Stimulated activated CD8-positive, alpha-beta memory T cell treated with anti-CD3 and anti-CD28 coated beads, Interleukin-7, amount 100 ng/mL, for 48 hours (primary cell): ENCODE data around the gene TM4SF18.

Source experiments
- DNase-seq, 2 donors: peaks; one replicate each; pipeline ENCODE4 v3.0.0-alpha.2; 2020; ENCODE audit warnings: low read depth in 1 of 2; ENCODE audit errors: extremely low read depth in 1 of 2

TM4SF18 gene

DNA sequence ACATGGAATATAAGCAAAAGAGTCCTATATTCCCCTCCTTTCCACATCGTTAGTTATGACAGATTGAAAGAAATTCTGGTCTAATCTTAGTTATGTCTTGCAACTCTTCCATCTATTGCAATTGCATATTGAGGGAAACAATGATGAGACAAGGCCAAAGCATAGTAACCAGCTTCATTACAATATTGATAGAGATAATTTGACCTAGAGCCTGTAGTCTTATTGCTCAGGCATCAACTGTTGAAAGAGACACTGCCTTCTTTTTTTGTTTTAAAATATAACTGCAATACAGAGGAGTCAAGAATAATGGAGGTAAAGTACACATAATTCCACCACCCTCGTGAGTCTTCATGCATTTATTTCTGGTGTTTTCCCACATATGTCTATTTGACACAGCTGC, 2.0 kb downstream of the TM4SF18 start:
- DNase-seq, result no peak

GRCh38 chr3:149330609-149331331, 2.7 kb downstream of the TM4SF18 start:
- DNase-seq, result no peak

DNA sequence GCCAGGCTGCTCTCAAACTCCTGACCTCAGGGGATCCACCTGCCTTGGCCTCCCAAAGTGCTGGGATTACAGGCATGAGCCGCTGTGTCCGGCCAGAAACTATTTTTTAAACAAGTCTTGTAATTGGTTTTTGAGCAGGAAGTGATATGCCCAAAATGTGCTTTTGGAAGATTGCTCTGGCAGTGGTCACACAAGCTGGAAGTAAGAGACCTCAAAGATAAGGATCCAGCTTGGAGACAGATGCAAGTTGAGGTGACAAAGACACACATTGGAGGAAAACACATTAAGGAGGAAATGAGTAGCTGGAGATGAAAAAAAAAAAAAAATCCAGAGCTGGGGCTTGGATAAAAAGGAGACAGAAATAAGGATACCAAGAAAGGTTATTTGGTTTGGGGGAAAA, 6.3 kb downstream of the TM4SF18 start:
- DNase-seq, result no peak

GRCh38 chr3:149325581-149325980, 7.9 kb downstream of the TM4SF18 start:
- DNase-seq, result no peak

- no peak for DNase-seq
These were observed 9.1 kb downstream of the TM4SF18 start for GRCh38 chr3:149324332-149324731.

DNA sequence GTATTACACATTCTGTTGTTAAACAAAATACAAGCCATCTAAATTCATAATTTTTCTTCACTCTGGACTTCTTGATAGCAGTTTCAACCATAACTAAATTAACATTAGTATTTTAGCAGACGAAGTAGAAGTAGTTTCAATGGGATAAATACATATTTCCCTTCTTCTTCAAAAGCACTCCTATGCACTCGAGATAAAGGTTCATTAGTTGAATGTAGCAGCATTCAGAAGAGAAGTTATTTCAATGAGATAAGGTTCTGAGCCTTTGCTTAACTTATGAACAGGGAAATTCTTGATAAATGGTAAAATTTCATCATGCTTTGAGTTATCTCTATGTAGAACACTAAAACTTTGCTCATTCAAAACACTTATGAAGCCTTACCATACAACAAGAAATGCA, 11.8 kb downstream of the TM4SF18 start:
- no peak for DNase-seq

- DNase-seq, result no peak
These were observed 12.3 kb downstream of the TM4SF18 start for GRCh38 chr3:149321136-149321535.

- DNase-seq, result no peak
These were observed 13.7 kb downstream of the TM4SF18 start for GRCh38 chr3:149319750-149320149.

DNA sequence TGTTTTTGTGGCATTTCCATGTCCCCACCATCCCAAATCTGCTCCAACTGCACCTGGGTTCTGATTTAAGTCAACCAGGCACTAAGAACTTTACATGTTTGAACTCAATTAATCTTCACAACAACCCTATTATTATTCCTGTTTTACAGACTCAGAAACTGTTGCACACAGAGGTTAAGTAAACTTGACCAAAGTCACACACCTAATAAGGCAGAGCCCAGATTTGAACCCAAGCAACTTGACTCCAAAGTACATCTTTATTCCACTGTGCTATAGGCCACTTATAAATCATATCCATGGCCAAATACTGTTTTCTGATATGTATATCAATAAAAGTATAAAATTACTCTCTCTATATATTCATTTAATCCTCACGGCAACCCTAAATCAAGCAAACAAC, 16.4 kb downstream of the TM4SF18 start:
- no peak for DNase-seq

- no peak for DNase-seq
These were observed 17.0 kb downstream of the TM4SF18 start for GRCh38 chr3:149316437-149316836.

- DNase-seq, result no peak
These were observed 17.7 kb downstream of the TM4SF18 start for GRCh38 chr3:149315694-149316093.

- DNase-seq, result no peak
These were observed 18.4 kb downstream of the TM4SF18 start for GRCh38 chr3:149314807-149315578.

GRCh38 chr3:149313542-149313941, 19.9 kb downstream of the TM4SF18 start:
- no peak for DNase-seq

DNA sequence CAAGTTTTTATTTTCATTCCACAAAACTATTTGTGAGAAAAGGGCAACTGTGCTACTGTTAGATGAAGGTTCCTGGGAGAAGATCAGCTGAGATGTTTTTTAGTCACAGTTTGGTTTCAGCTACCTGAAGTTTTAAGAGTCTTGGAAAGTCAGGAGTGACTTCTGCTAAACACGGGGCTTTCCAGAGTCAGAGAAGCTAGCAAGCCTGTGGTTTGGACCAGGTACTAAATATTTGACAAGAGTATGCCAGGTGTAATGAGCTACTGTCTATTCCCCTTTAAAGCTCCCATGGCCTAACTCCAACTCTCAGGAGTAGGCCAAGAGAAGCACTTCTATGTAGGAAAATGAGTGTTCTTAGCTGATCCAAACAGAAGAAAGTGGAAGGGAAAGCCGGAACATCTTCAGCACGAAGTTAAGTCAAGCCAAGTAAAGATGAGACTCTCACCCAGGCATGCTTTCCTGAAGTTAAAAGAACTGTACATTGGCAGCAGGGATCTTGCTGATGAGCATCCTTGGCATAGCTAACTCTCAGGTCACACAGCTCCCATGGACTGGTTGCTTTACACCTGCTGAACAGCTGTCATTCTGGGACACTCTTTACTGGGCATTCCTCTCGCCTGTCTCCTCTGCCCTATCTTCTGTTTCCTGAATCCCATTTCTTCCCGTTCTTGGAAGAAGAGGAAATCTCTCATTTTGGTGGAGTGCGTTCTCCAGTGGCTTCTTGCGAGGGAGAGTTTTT, 22.5 kb downstream of the TM4SF18 start:
- no peak for DNase-seq

DNA sequence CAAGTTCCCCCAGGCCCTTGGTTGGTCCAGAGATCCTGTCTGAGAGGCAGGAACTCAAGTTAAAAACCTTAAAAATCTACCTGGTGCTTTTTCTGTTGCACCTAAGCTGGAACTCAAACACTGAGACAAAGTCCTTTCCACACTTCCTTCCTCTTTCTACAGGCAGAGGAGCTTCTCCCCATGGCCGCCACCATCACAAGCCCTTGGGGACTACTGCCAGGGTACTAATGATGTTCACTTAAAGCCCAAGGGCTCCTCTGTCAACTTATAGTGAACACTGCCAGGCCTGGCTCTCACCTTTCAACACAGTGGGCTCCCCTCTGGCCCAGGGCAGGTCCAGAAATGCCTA, 26.0 kb downstream of the TM4SF18 start:
- DNase-seq, result no peak

DNA sequence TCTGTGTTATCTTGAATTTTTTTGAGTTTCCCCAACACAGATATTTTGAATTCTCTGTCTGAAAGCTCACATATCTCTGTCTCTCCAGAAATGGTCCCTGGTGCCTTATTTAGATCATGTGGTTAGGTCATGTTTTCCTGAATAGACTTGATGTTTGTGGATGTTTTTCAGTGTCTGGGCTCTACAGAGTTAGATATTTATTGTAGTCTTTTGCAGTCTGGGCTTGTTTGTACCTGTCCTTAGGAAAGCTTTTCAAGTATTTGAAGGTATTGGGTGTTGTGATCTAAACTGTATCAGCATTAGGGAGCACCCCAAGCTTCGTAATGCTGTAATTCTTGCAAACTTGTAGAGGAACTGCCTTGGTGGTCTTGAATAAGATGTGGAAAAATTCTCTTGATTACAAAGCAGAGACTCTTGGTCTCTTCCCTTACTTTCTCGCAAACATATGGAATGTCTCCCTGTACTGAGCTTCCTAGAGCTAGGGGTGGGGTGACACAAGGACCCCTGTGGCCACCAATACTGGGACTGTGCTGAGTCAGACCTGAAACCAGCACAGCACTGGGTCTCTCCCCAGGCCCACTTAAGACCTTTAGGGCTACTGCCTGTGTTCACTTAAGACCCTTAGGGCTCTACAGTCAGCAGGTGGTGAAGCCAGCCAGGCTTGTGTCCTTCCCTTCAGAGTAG, 26.5 kb downstream of the TM4SF18 start:
- no peak for DNase-seq

DNA sequence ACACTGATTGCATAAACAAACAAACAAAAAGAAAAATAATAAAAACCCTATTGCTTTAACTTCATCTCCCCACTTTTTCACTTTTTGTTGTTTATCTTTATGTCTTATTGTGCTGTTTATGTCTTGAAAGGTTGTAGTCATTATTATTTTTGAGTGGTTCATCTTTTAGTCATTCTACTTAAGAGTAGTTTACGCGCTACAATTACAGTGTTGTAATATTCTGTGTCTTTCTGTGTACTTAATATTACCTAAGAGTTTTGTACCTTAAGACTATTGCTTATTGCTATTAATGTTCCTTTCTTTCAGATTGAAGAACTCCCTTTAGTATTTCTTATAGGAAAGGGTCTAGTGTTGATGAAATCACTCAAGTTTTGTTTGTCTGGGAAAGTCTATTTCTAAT, 28.1 kb downstream of the TM4SF18 start:
- DNase-seq, result no peak

DNA sequence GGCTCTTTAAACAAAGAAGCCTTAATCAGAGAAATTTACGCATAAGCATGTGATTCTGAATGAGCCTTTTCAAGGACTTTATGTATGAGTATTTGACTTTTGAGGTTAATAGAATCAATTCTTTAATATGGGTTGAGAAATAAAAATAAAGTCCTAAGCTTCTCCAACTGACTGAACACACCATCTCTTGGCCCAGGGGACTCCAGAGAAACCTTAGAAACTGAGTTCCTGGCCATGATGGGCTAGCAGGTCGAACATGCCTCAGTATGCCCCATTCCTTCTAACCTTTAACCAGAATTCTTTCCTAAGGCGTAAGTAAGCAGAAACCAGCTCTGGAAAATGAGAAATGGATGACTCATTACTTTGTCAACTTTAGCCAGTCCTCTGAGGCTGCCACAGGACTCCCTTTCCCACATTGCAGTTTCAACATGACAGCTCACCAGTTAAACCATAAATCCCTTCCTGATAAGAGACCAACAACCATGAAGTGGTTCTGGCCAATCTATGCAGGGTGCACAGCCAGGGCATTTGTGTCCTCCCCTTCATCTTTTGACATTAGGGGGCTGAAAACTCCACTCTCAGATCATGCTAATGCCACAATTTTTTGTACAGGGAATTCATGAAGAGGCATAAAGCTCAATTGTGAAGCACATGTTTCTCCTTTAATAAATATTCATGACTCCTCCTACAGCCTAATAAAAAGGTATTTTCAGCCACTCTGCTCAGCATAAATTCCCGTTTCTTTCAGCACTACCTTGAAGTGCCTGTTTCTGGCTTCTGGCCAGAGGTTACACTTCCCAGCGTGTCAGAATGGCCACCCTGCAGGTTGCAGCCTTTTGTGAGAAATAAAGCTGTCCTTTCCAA, 33.3 kb downstream of the TM4SF18 start:
- no peak for DNase-seq

DNA sequence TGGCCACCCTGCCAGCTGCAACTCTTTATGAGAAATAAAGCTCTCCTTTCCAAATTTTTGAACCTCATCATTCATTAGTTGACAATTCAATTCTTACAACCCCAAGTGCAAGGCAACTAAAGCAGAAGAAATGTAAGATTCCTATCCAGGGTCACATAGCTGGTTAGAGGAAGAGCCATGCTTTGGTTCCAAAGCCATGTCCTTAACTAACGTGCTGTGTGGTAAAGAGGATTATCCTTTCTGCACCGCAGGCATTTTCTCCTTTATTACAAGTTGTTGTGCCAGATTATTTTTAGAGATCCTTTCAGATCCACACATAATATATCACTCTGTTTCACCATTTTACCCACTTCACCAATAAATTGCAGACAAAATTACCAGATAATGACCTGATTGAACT, 36.5 kb downstream of the TM4SF18 start:
- DNase-seq, result no peak

- DNase-seq, result no peak
These were observed 40.8 kb downstream of the TM4SF18 start for GRCh38 chr3:149292666-149293065.
